Upper lobe of left lung (tissue), 4 donors: ENCODE results near the gene TPCN1.

Source experiments
- EP300 ChIP-seq, 4 donors: sonication (generic); formaldehyde crosslinking; IDR thresholded peaks; one replicate each; pipeline ENCODE4 v1.5.1; 2017; ENCODE audit warnings: antibody characterized with exemption in 4 of 4, control low read depth in 2 of 4
- POLR2A ChIP-seq, 4 donors: fragments of 450-650 bp; IDR thresholded peaks; one replicate each; pipeline ENCODE4 v1.5.1; 2016 to 2017; ENCODE audit warnings: antibody characterized with exemption in 4 of 4, mild to moderate bottlenecking in 2 of 4
- POLR2AphosphoS5 ChIP-seq, 2 donors: sonication (generic); formaldehyde crosslinking; IDR thresholded peaks; one replicate each; pipeline ENCODE4 v1.5.1; 2017; ENCODE audit warnings: antibody characterized with exemption in 2 of 2
- TF ChIP-seq, protein P1 (sequence below), 6 experiments: fragments of 450-650 bp in 4 of 6; fragments of 200-600 bp in 2 of 6; sonication (generic) in 2 of 6; IDR thresholded peaks; one replicate each; pipeline ENCODE4 v1.5.1; 2016 to 2019; ENCODE audit warnings: antibody characterized with exemption in 6 of 6

DNA sequence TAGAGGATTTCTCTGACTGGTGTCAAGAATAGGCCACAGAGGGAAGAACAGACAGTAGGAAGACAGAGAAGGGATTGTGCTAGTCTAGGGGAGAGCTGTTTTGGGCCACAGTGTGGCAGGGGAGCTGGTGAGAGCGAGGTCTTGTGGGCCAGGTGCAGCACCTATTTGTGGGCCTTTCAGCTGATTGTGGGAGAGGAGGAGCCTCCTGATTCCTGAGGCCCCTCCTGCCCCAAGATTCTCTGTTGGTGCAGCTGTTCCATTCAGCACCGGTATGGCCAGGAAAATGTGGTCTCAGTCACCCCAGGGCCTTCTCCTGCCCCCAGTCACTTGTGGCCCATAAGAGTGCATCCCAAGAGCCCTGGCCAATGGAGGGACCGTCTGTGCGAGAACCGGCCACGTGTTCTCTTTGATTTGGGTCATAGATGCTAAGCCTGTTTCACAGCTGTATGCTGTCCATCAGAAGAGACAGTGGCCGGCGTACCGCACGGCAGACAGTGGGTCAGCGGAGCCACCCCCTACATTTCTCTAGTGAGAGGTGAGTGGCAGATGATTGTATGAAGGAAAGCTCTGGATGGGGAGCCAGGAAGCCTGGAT is 27.7 kb downstream of the TPCN1 start:
- TF ChIP-seq, protein P1, sequence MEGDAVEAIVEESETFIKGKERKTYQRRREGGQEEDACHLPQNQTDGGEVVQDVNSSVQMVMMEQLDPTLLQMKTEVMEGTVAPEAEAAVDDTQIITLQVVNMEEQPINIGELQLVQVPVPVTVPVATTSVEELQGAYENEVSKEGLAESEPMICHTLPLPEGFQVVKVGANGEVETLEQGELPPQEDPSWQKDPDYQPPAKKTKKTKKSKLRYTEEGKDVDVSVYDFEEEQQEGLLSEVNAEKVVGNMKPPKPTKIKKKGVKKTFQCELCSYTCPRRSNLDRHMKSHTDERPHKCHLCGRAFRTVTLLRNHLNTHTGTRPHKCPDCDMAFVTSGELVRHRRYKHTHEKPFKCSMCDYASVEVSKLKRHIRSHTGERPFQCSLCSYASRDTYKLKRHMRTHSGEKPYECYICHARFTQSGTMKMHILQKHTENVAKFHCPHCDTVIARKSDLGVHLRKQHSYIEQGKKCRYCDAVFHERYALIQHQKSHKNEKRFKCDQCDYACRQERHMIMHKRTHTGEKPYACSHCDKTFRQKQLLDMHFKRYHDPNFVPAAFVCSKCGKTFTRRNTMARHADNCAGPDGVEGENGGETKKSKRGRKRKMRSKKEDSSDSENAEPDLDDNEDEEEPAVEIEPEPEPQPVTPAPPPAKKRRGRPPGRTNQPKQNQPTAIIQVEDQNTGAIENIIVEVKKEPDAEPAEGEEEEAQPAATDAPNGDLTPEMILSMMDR (IDR thresholded peaks at IDR 0.05): no peak
- TF ChIP-seq POLR2AphosphoS5 (IDR thresholded peaks at IDR 0.05): no peak
- no peak for TF ChIP-seq EP300 (IDR thresholded peaks at IDR 0.05)
- no peak for TF ChIP-seq POLR2A (IDR thresholded peaks at IDR 0.05)
